ENCODE data around the gene CDKL4.

- no peak for TF ChIP-seq TAF1 (IDR thresholded peaks at IDR 0.05; ENCODE audit: low read depth, low read length)
- TF ChIP-seq POLR2A (IDR thresholded peaks at IDR 0.05; ENCODE audit: low read depth, low read length), result no peak
- TF ChIP-seq POLR2AphosphoS5 (IDR thresholded peaks at IDR 0.05; ENCODE audit: low read depth, low read length), result no peak
Observed at GRCh38 chr2:39252888-39253518, 9.2 kb upstream of the CDKL4 start.

Measured in GM12891 (cell line).